Measurements from ENCODE around the gene EIF2A. TPM values are rescaled to one million over a fixed set of nuclear protein-coding genes. Genes with fewer than 3 reads are reported as not detected.

Gene EIF2A
- total and polyA plus RNA-seq, 2 donors (not counting 1 experiment from before 2014, with no cell fraction given) = 128 to 167 TPM

DNA sequence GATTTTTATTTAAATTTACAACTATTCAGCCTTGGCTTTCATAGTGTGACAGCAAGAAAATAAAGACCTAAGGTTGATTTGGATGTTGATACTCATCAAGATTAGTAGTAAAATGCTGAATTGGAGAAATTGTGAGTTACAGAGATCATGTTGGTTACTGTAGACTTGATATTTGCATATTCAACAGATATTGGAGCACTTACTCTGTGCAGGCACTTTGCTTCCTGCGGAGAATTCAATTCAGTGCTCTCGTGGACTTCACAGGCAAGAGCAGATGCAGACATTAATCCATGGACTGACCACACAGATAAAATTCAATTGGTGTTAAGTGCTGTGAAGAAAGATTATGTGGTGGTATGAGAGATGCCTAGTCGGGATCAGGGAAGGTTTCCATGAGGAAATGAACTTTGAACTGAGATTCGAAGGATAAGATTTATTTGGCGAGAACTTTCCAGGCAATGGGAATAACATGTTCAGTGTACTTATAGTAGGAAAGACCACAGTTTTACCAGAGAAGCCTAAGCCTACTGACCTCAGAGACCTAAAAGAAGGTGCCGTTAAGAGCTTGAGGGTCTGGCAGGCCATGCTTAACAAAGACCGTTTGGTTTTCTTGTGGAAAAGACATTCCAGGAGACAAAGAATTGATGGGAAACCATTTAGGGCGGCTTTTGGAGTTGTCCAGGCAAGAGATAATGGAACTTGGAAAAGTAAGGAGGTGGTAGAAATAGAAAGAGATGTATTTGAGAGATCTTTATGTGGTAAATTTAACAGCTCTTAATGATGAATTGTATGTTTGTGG, 60.9 kb downstream of the EIF2A start:
- H3K79me2 ChIP-seq (ENCODE audit: control insufficient read depth, insufficient read depth, low read length) = peaks cover 87% of the 10 kb centered on the region
- peaks cover 1% of the 10 kb centered on the region for H3K36me3 ChIP-seq (ENCODE audit: control insufficient read depth, insufficient read depth, low read length)
- H4K20me1 ChIP-seq (ENCODE audit: control insufficient read depth, extremely low read depth, insufficient read depth, low read length) = peaks cover 1% of the 10 kb centered on the region
- no peak for DNase-seq (ENCODE audit: low read depth in 2 of 2)
- no peaks in the 10 kb centered on the region for H3K9me3 ChIP-seq (ENCODE audit: control insufficient read depth, insufficient read depth, low read depth, low read length)
- H3K27ac ChIP-seq (ENCODE audit: insufficient read depth, low read length) = no peak overlapping the region
- no peak overlapping the region for H3K4me2 ChIP-seq (ENCODE audit: extremely low read depth, insufficient read depth, low read length)
- no peak for TF ChIP-seq EZH2 (IDR thresholded peaks at IDR 0.05; ENCODE audit: low read length, missing control alignments)
- TF ChIP-seq, protein P1, sequence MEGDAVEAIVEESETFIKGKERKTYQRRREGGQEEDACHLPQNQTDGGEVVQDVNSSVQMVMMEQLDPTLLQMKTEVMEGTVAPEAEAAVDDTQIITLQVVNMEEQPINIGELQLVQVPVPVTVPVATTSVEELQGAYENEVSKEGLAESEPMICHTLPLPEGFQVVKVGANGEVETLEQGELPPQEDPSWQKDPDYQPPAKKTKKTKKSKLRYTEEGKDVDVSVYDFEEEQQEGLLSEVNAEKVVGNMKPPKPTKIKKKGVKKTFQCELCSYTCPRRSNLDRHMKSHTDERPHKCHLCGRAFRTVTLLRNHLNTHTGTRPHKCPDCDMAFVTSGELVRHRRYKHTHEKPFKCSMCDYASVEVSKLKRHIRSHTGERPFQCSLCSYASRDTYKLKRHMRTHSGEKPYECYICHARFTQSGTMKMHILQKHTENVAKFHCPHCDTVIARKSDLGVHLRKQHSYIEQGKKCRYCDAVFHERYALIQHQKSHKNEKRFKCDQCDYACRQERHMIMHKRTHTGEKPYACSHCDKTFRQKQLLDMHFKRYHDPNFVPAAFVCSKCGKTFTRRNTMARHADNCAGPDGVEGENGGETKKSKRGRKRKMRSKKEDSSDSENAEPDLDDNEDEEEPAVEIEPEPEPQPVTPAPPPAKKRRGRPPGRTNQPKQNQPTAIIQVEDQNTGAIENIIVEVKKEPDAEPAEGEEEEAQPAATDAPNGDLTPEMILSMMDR (conservative IDR thresholded peaks at IDR 0.05 in 1 of 2, IDR thresholded peaks at IDR 0.05 in 1 of 2; ENCODE audit: low read depth in 1 of 2, low read length in 2 of 2) = no peak
- no peak overlapping the region for H3K9ac ChIP-seq (ENCODE audit: insufficient read depth, low read length)
- no peak overlapping the region for H2AFZ ChIP-seq (ENCODE audit: low read length)
- H3K27me3 ChIP-seq (ENCODE audit: control insufficient read depth, insufficient read depth, low read length) = no peaks in the 10 kb centered on the region
- H3K4me1 ChIP-seq (ENCODE audit: control insufficient read depth, extremely low read depth, insufficient read depth, low read length) = peaks cover 3% of the 10 kb centered on the region
- no peak overlapping the region for H3K4me3 ChIP-seq (replicated peaks in 1 of 4; ENCODE audit: control extremely low read depth in 1 of 4, insufficient read depth in 1 of 4, low read depth in 3 of 4, low read length in 4 of 4)

DNA sequence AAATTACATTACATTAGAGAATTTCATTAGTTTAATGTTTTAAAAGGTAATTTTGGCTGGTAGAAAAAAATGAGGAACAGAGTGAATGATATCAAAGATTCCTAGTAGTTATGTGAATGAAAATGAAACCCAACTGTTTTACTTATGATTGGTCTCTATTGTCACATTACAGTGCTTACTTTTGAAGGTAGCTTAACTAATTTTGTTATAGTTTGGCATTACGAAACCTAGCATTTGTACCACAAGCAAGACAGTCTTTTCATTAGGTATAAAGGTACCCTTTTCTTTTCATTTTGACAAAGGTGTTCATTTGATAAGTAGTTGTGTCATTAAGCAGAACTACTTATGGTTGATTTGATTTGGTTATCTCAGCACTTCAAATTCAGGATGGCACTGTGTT, 63.4 kb downstream of the EIF2A start:
- peaks cover 4% of the 10 kb centered on the region for H4K20me1 ChIP-seq (ENCODE audit: control insufficient read depth, extremely low read depth, insufficient read depth, low read length)
- peaks cover 87% of the 10 kb centered on the region for H3K79me2 ChIP-seq (ENCODE audit: control insufficient read depth, insufficient read depth, low read length)
- no peak overlapping the region for H3K27ac ChIP-seq (ENCODE audit: insufficient read depth, low read length)
- no peak overlapping the region for H2AFZ ChIP-seq (ENCODE audit: low read length)
- H3K4me1 ChIP-seq (ENCODE audit: control insufficient read depth, extremely low read depth, insufficient read depth, low read length) = peaks cover 3% of the 10 kb centered on the region
- H3K4me3 ChIP-seq (replicated peaks in 1 of 4; ENCODE audit: control extremely low read depth in 1 of 4, insufficient read depth in 1 of 4, low read depth in 3 of 4, low read length in 4 of 4) = no peak overlapping the region
- no peaks in the 10 kb centered on the region for H3K9me3 ChIP-seq (ENCODE audit: control insufficient read depth, insufficient read depth, low read depth, low read length)
- DNase-seq (ENCODE audit: low read depth in 2 of 2) = no peak
- no peak overlapping the region for H3K9ac ChIP-seq (ENCODE audit: insufficient read depth, low read length)
- no peak overlapping the region for H3K4me2 ChIP-seq (ENCODE audit: extremely low read depth, insufficient read depth, low read length)
- no peaks in the 10 kb centered on the region for H3K27me3 ChIP-seq (ENCODE audit: control insufficient read depth, insufficient read depth, low read length)
- TF ChIP-seq, protein P1 (conservative IDR thresholded peaks at IDR 0.05 in 1 of 2, IDR thresholded peaks at IDR 0.05 in 1 of 2; ENCODE audit: low read depth in 1 of 2, low read length in 2 of 2) = no peak
- no peak for TF ChIP-seq EZH2 (IDR thresholded peaks at IDR 0.05; ENCODE audit: low read length, missing control alignments)
- H3K36me3 ChIP-seq (ENCODE audit: control insufficient read depth, insufficient read depth, low read length) = peaks cover 3% of the 10 kb centered on the region

DNA sequence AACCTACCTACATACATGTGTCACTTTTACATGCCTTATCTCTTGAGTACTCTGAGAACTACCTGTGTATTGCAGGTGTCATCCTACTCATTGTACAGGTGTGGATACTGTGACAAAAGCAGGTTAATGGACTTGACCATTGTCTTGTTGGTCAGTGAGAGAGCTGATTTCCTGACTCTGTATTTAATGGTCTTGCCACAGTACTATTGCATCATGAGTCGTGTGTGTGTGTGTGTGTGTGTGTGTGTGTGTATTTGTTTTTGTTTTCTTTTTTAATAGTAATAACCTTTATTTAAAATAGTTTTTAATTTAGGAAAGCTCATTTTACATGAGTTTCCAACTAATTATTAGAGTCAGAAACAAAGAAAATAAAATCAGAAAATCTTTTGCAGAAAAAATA, 64.2 kb downstream of the EIF2A start:
- H3K27me3 ChIP-seq (ENCODE audit: control insufficient read depth, insufficient read depth, low read length) = no peaks in the 10 kb centered on the region
- H3K79me2 ChIP-seq (ENCODE audit: control insufficient read depth, insufficient read depth, low read length) = peaks cover 79% of the 10 kb centered on the region
- peaks cover under 1% of the 10 kb centered on the region for H3K4me1 ChIP-seq (ENCODE audit: control insufficient read depth, extremely low read depth, insufficient read depth, low read length)
- no peak overlapping the region for H3K4me3 ChIP-seq (replicated peaks in 1 of 4; ENCODE audit: control extremely low read depth in 1 of 4, insufficient read depth in 1 of 4, low read depth in 3 of 4, low read length in 4 of 4)
- H4K20me1 ChIP-seq (ENCODE audit: control insufficient read depth, extremely low read depth, insufficient read depth, low read length) = peaks cover 4% of the 10 kb centered on the region
- H2AFZ ChIP-seq (ENCODE audit: low read length) = no peak overlapping the region
- H3K27ac ChIP-seq (ENCODE audit: insufficient read depth, low read length) = no peak overlapping the region
- no peak overlapping the region for H3K4me2 ChIP-seq (ENCODE audit: extremely low read depth, insufficient read depth, low read length)
- H3K9ac ChIP-seq (ENCODE audit: insufficient read depth, low read length) = no peak overlapping the region
- H3K9me3 ChIP-seq (ENCODE audit: control insufficient read depth, insufficient read depth, low read depth, low read length) = no peaks in the 10 kb centered on the region
- TF ChIP-seq, protein P1 (conservative IDR thresholded peaks at IDR 0.05 in 1 of 2, IDR thresholded peaks at IDR 0.05 in 1 of 2; ENCODE audit: low read depth in 1 of 2, low read length in 2 of 2) = no peak
- TF ChIP-seq EZH2 (IDR thresholded peaks at IDR 0.05; ENCODE audit: low read length, missing control alignments) = no peak
- peaks cover 3% of the 10 kb centered on the region for H3K36me3 ChIP-seq (ENCODE audit: control insufficient read depth, insufficient read depth, low read length)
- DNase-seq (ENCODE audit: low read depth in 2 of 2) = peak in 1 of 2 donors; percentile 42
